ENCODE measurements around the gene WWOX.

WWOX gene

GRCh38 chr16:78271981-78272380 is 172.5 kb downstream of the WWOX start:
- DNase-seq (ENCODE audit: low spot score) = no peak

DNA sequence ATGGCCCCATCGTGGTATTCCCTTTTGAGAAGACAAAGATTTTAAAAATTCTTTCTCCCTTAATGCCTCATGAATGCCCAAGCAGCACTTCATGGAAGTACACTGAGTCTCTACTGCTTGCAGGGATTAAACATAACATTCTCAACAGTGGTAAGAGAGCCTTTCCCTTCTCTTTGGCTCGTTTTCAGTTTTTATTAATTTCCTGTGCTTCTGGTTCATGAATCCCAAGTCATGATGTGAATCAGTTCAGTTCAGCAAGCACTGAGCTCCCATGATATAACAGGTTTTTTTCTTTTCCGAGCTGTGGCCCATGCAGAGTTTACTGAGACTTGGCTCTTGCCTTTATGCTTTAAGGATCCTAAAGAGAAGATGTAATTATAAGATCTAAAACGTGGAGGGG is 175.3 kb downstream of the WWOX start:
- DNase-seq (ENCODE audit: low spot score) = no peak

DNA sequence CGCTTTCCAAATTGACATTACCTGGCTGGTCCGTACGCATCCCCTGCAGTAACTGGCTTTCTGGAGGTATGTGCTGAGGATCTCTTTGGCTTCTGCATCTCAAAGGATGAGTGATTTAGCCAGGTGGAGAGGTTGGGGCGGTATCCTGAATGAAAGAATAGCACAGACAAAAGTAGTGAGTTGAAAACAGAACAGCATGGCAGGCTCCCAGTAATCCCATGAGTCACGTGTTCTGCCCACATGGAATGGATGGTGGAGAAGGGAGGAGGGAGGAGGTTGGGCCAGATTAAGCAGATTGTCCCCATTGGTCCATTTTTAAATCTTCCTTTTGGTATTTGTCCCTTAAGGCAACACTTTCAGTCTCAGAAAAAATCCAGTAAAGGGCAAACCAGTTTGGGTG is 176.0 kb downstream of the WWOX start:
- no peak for DNase-seq (ENCODE audit: low spot score)

GRCh38 chr16:78277321-78278055 is 178.0 kb downstream of the WWOX start:
- DNase-seq (ENCODE audit: low spot score) = no peak

DNA sequence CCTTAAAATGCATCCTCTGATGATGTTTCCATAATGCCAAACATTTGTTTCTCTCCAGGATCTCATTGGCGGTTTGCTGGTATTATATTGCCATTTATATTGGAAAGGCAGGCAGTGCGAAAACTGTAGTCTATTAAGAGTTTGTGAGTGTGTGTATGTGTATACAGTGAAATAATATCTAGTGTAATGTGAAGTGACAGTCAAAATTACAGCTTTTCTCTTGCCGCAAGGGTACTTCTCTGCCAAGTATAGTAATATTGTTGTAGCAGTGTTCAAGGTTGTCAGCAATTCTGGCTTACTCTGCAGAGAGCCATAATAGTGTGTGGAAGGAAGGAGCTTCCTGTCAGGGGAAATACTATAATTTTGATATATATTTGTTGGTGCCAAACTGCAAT is 178.6 kb downstream of the WWOX start:
- DNase-seq (ENCODE audit: low spot score) = no peak

DNA sequence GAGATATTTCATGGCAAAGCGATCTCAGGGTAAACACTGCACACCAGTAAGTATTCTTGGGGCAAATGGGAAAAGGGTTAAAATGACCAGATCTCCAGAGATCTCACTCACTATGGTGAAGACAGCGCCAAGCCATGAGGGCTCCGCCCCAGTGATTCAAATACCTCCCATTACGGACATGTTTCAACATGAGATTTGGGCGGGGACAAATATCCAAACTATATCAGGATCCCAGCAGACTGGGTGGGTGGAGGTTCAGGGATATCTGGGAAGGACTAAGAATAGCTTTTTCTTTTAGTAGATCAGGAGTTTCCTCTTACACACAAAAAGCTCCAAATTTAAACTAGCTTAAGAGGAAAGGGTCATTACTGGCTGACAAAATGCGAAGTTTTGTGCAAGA is 181.7 kb downstream of the WWOX start:
- DNase-seq (ENCODE audit: low spot score) = no peak

GRCh38 chr16:78283548-78284251 is 184.2 kb downstream of the WWOX start:
- no peak for DNase-seq (ENCODE audit: low spot score)

GRCh38 chr16:78284326-78284725 is 184.9 kb downstream of the WWOX start:
- DNase-seq (ENCODE audit: low spot score) = no peak

- DNase-seq (ENCODE audit: low spot score) = no peak
Measured at GRCh38 chr16:78284957-78285434, 185.5 kb downstream of the WWOX start.

GRCh38 chr16:78285437-78285922 is 186.0 kb downstream of the WWOX start:
- DNase-seq (ENCODE audit: low spot score) = no peak

DNA sequence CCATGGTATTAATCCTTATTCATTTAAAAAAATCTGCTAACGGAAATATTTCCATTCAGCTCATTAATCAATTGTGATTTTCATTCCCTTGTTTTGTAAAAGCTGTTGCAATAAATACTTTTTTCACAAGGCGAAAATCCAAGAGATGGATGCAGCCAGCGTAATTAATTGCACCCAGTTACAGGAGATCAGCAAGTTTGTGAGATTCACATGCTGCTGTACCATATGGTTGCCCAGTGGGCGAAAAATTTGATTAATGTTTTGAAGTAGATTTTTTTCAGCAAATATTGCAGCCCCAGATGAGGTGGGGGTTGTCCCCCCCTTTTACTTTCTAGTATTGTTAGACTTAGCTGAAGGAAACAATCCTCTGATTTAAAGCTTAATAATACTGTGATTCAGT is 186.6 kb downstream of the WWOX start:
- no peak for DNase-seq (ENCODE audit: low spot score)

- no peak for DNase-seq (ENCODE audit: low spot score)
Measured at GRCh38 chr16:78288888-78289287, 189.4 kb downstream of the WWOX start.

GRCh38 chr16:78289373-78289772 is 189.9 kb downstream of the WWOX start:
- no peak for DNase-seq (ENCODE audit: low spot score)

DNA sequence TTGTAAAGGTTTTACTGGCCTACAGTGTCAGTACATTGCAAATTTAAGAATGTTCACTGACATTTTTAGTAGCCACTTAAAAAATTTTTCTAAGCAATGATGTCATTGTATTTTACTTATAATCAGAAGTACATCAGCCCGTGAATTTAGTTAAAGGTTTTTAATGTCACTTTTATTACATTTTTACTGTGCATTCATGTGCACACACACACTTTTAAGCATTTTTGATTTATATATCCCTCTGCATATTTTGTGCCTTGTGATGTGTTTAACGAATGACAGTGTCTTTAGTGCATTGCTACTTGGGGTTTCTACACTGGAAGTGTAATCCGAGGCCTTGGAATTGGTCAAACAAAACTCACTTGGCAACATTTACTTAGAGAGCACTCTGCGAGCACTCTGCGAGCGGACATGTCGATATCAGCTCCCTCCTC is 190.4 kb downstream of the WWOX start:
- DNase-seq (ENCODE audit: low spot score) = no peak

GRCh38 chr16:78290395-78290794 is 190.9 kb downstream of the WWOX start:
- DNase-seq (ENCODE audit: low spot score) = no peak

DNA sequence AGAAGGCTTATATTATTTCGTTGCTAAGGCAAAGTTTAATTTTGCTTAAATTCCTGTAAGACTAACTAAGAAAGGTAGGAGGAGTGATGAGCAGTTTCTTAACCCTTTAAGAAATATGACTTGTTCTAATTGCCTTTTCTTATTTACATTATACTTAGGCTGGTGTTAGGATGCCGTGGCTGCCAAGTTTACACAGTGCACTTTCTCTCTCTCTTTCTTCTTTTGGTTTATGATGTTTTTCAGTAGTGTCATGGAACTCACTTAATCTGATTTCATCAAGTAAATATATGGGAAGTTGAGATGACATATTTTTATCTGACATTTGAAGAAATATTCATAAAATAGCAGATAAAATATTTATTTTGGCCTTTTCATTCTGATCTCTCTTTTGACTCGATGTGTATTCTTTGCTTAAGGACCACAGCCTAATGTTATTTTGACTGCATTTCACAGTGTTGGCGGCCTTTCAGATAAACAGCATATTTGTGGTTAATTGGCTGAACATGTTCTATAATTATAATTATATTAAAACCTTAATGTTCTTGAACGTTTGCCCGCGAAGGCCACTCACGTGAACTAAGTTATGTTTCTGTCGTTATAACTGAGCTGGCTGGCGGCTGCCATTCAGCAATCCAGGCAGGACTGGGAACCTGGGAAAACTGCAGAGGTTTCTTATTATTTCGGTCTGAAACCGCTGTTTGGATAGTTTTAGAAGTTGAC is 191.6 kb downstream of the WWOX start:
- no peak for DNase-seq (ENCODE audit: low spot score)

DNA sequence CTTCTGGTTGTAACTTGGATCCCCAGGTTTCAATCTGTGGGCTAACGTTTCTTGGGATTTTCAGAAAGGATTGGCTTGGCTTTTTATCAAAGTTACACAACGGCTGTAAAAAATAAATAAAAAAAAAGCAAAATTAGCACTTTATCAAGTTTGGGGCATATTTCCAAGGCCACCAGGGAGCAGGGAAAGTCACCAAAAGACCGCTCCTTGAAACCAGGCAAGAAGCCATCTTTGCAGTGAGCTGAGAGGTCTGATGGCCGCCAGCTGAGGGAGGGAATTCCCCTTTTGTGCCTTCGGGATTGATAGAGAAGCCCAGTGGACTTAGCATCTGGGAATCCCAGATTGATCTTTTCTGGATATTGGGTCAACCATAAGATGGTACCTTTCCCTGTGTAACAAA is 192.2 kb downstream of the WWOX start:
- no peak for DNase-seq (ENCODE audit: low spot score)

GRCh38 chr16:78292086-78292843 is 192.8 kb downstream of the WWOX start:
- no peak for DNase-seq (ENCODE audit: low spot score)

DNA sequence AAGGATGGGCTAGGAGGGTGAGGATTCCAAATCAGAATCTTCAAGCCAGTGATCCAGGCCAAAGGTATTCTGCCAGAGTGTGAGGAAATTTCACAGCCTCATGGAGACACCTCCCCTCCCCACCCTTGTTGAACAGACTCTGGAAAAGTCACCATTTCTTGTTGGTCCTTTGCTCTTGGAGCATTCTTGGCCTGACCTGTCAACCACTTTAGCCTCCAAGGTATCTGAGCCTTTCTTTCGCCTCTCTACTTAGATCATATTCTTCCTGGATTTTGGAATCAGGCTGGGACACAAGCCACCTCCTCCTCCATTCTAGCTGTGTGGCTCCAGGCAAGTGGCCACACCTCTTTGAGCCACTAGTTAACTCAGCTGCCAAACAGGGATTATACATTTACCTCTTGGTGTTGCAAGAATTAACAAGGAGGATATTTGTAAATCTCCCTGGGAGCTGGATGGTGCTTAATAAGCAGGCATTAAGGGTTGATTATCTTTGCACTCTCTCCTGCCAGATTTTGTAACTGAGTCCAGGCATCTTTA is 193.5 kb downstream of the WWOX start:
- DNase-seq (ENCODE audit: low spot score) = no peak

- DNase-seq (ENCODE audit: low spot score) = no peak
Measured at GRCh38 chr16:78294538-78295225, 195.2 kb downstream of the WWOX start.

DNA sequence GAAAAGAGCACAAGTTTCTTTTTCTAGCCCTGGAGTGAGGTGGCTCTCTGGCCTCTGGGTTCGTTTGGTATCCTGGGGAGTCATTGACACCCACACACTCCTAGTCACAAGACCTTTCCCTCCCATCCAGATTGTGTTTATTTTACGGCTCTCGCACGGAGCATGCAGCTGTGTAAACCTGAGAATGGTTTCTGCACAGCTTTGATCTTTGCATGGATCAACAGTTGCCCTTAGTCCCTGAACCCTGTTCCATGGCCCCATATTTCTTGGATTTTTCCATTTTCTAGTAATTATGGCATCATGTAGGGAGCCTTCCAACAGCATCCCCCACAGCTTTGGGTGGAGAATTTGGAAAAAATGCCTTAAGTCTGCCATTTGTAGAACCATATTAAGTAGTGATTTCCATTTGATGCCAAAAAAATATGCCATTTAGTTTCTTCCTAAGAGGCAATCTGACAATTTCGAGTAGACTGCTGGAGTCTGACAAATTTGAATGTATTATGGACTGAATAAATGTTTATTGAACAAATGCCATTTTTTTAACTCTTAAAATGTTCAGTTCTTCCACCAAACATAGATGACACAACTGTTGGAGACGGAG is 197.7 kb downstream of the WWOX start:
- DNase-seq (ENCODE audit: low spot score) = no peak
